GM12878 (cell line): ENCODE data around the gene MOCS1. TPM values are rescaled to one million over a fixed set of nuclear protein-coding genes. Genes with fewer than 3 reads are reported as not detected.

ENCODE experiments used
- ATAC-seq: fragments of 200-7000 bp; cut with Tn5 transposase; 3 replicates; pipeline ENCODE4 v1.9.1; 2020; ENCODE audit warnings: mild to moderate bottlenecking, moderate library complexity
- BruUV-seq: library from RNA; stranded (reverse); fragments of 400-500 nt; replicated peaks from 2 replicates; lab custom pipeline; 2021; lab: Mats Ljungman, UMichigan
- CTCF ChIA-PET: fragments of 300-600 bp; sonication (Branson Sonifier 250); formaldehyde crosslinking; extraction: SDS; loops from one replicate; lab custom pipeline; 2021; ENCODE audit warnings: inconsistent platforms; lab: Yijun Ruan, JAX
- POLR2A ChIA-PET: fragments of 350-600 bp; formaldehyde crosslinking; extraction: SDS; loops from one replicate; lab custom pipeline; 2021; ENCODE audit warnings: inconsistent platforms; lab: Charles Lee
- RAD21 ChIA-PET: fragments of 300-600 bp; sonication (Branson Sonifier 250); formaldehyde crosslinking; loops from one replicate; lab custom pipeline; 2023; ENCODE audit warnings: antibody characterized with exemption; ENCODE audit not compliant: unreplicated experiment; lab: Charles Lee
- SMC1A ChIA-PET: fragments of 300-600 bp; sonication (Branson Sonifier 250); formaldehyde crosslinking; loops from one replicate; lab custom pipeline; 2023; ENCODE audit not compliant: unreplicated experiment, uncharacterized antibody; lab: Charles Lee
- DNase-seq: peaks from one replicate; pipeline ENCODE4 v3.0.0-alpha.2; 2011; ENCODE audit warnings: low read depth, low spot score
- FAIRE-seq: peaks from 3 replicates; lab custom pipeline; 2011; peaks lifted over from hg19 to GRCh38; lab: Jason Lieb, UNC
- H2AFZ ChIP-seq: 2 replicates; pipeline ENCODE4 v1.6.0; 2011; ENCODE audit warnings: low read depth, low read length, control low read depth; ENCODE audit not compliant: control insufficient read depth
- H3K27ac ChIP-seq: 2 replicates; pipeline ENCODE4 v1.5.1; 2011; ENCODE audit warnings: control low read depth; ENCODE audit not compliant: control insufficient read depth, insufficient read depth
- H3K27me3 ChIP-seq, 2 experiments: replicated peaks in 1 of 2; 2 replicates each; pipeline versions ENCODE4 v1.6.0 to v1.6.1; 2011; ENCODE audit warnings: low read length in 1 of 2; ENCODE audit not compliant: control insufficient read depth in 2 of 2, insufficient read depth in 2 of 2
- H3K36me3 ChIP-seq, 2 experiments: 2 replicates each; pipeline ENCODE4 v1.5.1; 2011; ENCODE audit warnings: low read length in 1 of 2; ENCODE audit not compliant: control insufficient read depth in 2 of 2, insufficient read depth in 2 of 2
- H3K4me1 ChIP-seq: 2 replicates; pipeline ENCODE4 v1.6.1; 2011; ENCODE audit warnings: mild to moderate bottlenecking, low read length, moderate library complexity, mixed read lengths; ENCODE audit not compliant: control insufficient read depth, insufficient read depth
- H3K4me2 ChIP-seq: 2 replicates; pipeline ENCODE4 v1.6.0; 2011; ENCODE audit warnings: control low read depth; ENCODE audit not compliant: control insufficient read depth, insufficient read depth
- H3K4me3 ChIP-seq: fragments of 200-600 bp; sonication (generic); 2 replicates; pipeline ENCODE4 v1.5.1; 2016
- H3K79me2 ChIP-seq: 2 replicates; pipeline ENCODE4 v1.6.0; 2011; ENCODE audit warnings: low read length; ENCODE audit not compliant: control insufficient read depth, insufficient read depth
- H3K9ac ChIP-seq: 2 replicates; pipeline ENCODE4 v1.8.0; 2011; ENCODE audit warnings: low read length, control low read depth, mixed read lengths; ENCODE audit not compliant: control insufficient read depth, insufficient read depth
- H3K9me3 ChIP-seq: replicated peaks from 3 replicates; pipeline ENCODE4 v1.5.1; 2011; ENCODE audit warnings: mild to moderate bottlenecking, low read length; ENCODE audit not compliant: control insufficient read depth, insufficient read depth
- H4K20me1 ChIP-seq: 2 replicates; pipeline ENCODE4 v1.6.0; 2011; ENCODE audit not compliant: control insufficient read depth, insufficient read depth
- NBN ChIP-seq: fragments of 450-650 bp; IDR thresholded peaks from 2 replicates; pipeline ENCODE4 v1.6.1; 2016
- ZNF207 ChIP-seq: fragments of 450-650 bp; IDR thresholded peaks from 2 replicates; pipeline ENCODE4 v1.6.1; 2014; ENCODE audit warnings: antibody characterized with exemption, mild to moderate bottlenecking, borderline replicate concordance
- ZNF217 ChIP-seq: fragments of 450-650 bp; IDR thresholded peaks from 2 replicates; pipeline ENCODE4 v1.6.1; 2017; ENCODE audit warnings: antibody characterized with exemption, mild to moderate bottlenecking
- ZNF622 ChIP-seq: fragments of 450-650 bp; IDR thresholded peaks from 2 replicates; pipeline ENCODE4 v1.6.1; 2017; ENCODE audit warnings: mild to moderate bottlenecking, inconsistent platforms
- WGBS: methylation state at CpG from one replicate; pipeline ENCODE4 v1.1.6; 2016; ENCODE audit warnings: low lambda C conversion rate; ENCODE audit not compliant: insufficient replicate concordance, insufficient coverage; ENCODE audit errors: missing lambda C conversion rate; 5-methylcytosine and 5-hydroxymethylcytosine counted together
- in situ Hi-C: fragments of 300-500 bp; cut with MboI; formaldehyde crosslinking; loops from 9 replicates; pipeline ENCODE4 v1.14.3; 2018; ENCODE audit warnings: mixed read lengths
- intact Hi-C: fragments of 100-400 bp; cut with micrococcal nuclease; formaldehyde crosslinking; loops from one replicate; pipeline ENCODE4 v1.14.2; 2022; ENCODE audit not compliant: unreplicated experiment
- polyA plus RNA-seq, 11 experiments: library from polyadenylated mRNA; depleted of rRNA in 4 of 11; unstranded in 6 of 11; stranded (reverse) in 5 of 11; fragments of >200 nt; fragmentation: Nextera tagmentation in 4 of 11; fragmentation: Illumina TruSeq in 1 of 11; extraction: Ambion mirVana in 4 of 11; extraction: Trizol in 1 of 11; gene quantifications; 1 replicate in 1 of 11; 2 replicates in 10 of 11; pipeline versions ENCODE4 v1.2.1 to v1.2.3, GENCODE V29; 2011 to 2016; ENCODE audit warnings: inconsistent platforms in 2 of 11, missing spikeins in 2 of 11, low read depth in 1 of 11
- total RNA-seq, 4 experiments: library from RNA; depleted of rRNA in 3 of 4; stranded (reverse); fragments of >200 nt in 3 of 4; fragmentation: Illumina TruSeq in 1 of 4; extraction: Trizol in 1 of 4; gene quantifications; 2 replicates each; pipeline versions ENCODE4 v1.2.1 to v1.2.3, GENCODE V29; 2013 to 2021
- TF ChIP-seq, protein P1 (sequence below): fragments of 450-650 bp; formaldehyde crosslinking; IDR thresholded peaks from 2 replicates; pipeline ENCODE4 v1.4.0; 2022; ENCODE audit warnings: mild to moderate bottlenecking, moderate library complexity

The MOCS1 gene
- total and polyA plus RNA-seq, 10 of the 15 experiments (the other 5 are each of a cell fraction or from before 2014, with no cell fraction given), result 0.02 to 5.4 (median 0.16) TPM; not detected in 2

DNA sequence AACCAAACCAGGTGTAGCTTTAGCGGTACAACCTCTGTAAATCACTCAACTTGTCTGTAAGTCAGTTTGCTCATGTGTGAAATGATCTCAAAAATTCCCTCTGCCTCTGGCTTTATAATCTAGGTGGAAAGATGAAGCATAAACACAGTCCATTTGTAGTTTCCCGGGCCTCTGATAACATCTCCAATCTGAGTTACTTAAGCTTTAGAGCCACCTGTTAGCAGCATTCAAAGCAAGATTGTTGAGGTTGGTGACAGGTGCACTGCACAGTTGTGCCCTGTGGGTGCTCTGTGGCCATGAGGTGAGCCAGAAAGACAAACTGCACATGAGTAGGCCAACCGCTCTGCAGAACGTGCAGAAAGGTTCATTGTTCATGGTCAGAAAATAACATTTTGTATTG, 53.7 kb downstream of the MOCS1 start:
- Histone ChIP-seq H3K9me3 (no peaks in the 10 kb centered on the region), H3K27me3 (peaks cover 0 to 2% of the 10 kb centered on the region in 2 experiments; a peak in 2 of 4 replicates), H3K4me3 (no peak overlapping the region), H4K20me1 (no peaks in the 10 kb centered on the region), H3K4me1 (no peaks in the 10 kb centered on the region), H3K4me2 (no peak overlapping the region), H3K79me2 (no peaks in the 10 kb centered on the region), H3K27ac (no peak overlapping the region), H2AFZ (no peak overlapping the region), H3K36me3 (no peaks in the 10 kb centered on the region), H3K9ac (no peak overlapping the region)
- no TSS peak for BruUV-seq
- DNase-seq, result no peak
- intact Hi-C loops (no loop called here), in situ Hi-C loops (loop anchor here (10.0 kb wide), 1 partner anchor 526 kb away; no protein-coding TSS in a partner anchor)
- no peak for FAIRE-seq
- ChIA-PET RAD21 (interaction anchor here (0.8 kb wide), 1 partner anchor 503 kb away, joined by 3 read pairs; no protein-coding TSS in a partner anchor), SMC1A (interaction anchor here (1.2 to 2.5 kb wide), 2 partner anchors 15 kb away, joined by 4 to 15 read pairs; no protein-coding TSS in a partner anchor), CTCF (interaction anchor here (0.6 to 11.7 kb wide), 8 partner anchors 11 to 518 kb away, joined by 3 to 98 read pairs (median 5); no protein-coding TSS in a partner anchor), POLR2A (no interaction called here)
- ATAC-seq, result no peak
- TF ChIP-seq ZNF207 (no peak), ZNF217 (no peak), ZNF622 (no peak), NBN (no peak)
- TF ChIP-seq, protein P1, sequence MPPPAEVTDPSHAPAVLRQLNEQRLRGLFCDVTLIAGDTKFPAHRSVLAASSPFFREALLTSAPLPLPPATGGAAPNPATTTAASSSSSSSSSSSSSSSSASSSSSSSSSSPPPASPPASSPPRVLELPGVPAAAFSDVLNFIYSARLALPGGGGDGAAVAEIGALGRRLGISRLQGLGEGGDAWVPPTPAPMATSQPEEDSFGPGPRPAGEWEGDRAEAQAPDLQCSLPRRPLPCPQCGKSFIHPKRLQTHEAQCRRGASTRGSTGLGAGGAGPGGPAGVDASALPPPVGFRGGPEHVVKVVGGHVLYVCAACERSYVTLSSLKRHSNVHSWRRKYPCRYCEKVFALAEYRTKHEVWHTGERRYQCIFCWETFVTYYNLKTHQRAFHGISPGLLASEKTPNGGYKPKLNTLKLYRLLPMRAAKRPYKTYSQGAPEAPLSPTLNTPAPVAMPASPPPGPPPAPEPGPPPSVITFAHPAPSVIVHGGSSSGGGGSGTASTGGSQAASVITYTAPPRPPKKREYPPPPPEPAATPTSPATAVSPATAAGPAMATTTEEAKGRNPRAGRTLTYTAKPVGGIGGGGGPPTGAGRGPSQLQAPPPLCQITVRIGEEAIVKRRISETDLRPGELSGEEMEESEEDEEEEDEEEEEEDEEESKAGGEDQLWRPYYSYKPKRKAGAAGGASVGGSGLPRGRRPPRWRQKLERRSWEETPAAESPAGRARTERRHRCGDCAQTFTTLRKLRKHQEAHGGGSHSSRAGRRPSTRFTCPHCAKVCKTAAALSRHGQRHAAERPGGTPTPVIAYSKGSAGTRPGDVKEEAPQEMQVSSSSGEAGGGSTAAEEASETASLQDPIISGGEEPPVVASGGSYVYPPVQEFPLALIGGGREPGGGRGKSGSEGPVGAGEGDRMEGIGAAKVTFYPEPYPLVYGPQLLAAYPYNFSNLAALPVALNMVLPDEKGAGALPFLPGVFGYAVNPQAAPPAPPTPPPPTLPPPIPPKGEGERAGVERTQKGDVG (CRISPR knock-in tag), result no peak
- WGBS, result 22% methylated on average over 4 of the region's 4 CpGs
